Fibroblast of lung (primary cell): Measurements from ENCODE around the gene TMEM40. TPM values are rescaled to one million over a fixed set of nuclear protein-coding genes. Genes with fewer than 3 reads are reported as not detected.

ENCODE experiments used
- DNase-seq, 2 donors: peaks; one replicate each; pipeline versions ENCODE4 v3.0.0 to v3.0.0-alpha.2; 2010; ENCODE audit warnings: low read depth in 2 of 2
- H2AFZ ChIP-seq: 2 replicates; pipeline ENCODE4 v1.5.1; 2012; ENCODE audit warnings: low read length, control low read depth, inconsistent platforms
- H3K27ac ChIP-seq: 2 replicates; pipeline ENCODE4 v1.5.1; 2011; ENCODE audit warnings: low read length, control low read depth; ENCODE audit not compliant: insufficient read depth
- H3K27me3 ChIP-seq: 2 replicates; pipeline ENCODE4 v1.5.1; 2011; ENCODE audit warnings: mild to moderate bottlenecking, low read length; ENCODE audit not compliant: control insufficient read depth, insufficient read depth
- H3K36me3 ChIP-seq: 2 replicates; pipeline ENCODE4 v1.5.1; 2011; ENCODE audit warnings: low read length; ENCODE audit not compliant: control insufficient read depth, insufficient read depth
- H3K4me1 ChIP-seq: 2 replicates; pipeline ENCODE4 v1.5.1; 2011; ENCODE audit warnings: low read length; ENCODE audit not compliant: control insufficient read depth, insufficient read depth; ENCODE audit errors: extremely low read depth
- H3K4me2 ChIP-seq: 2 replicates; pipeline ENCODE4 v1.5.1; 2011; ENCODE audit warnings: low read length, control low read depth; ENCODE audit not compliant: insufficient read depth; ENCODE audit errors: extremely low read depth
- H3K4me3 ChIP-seq, 4 experiments: fragments of 200-600 bp in 1 of 4; sonication (generic) in 1 of 4; replicated peaks in 1 of 4; 2 replicates each; pipeline ENCODE4 v1.5.1; 2011 to 2016; ENCODE audit warnings: low read length in 4 of 4, low read depth in 3 of 4, mild to moderate bottlenecking in 3 of 4, control low read depth in 2 of 4, inconsistent platforms in 1 of 4, mixed read lengths in 1 of 4; ENCODE audit not compliant: insufficient read depth in 1 of 4; ENCODE audit errors: control extremely low read depth in 1 of 4
- H3K79me2 ChIP-seq: 2 replicates; pipeline ENCODE4 v1.5.1; 2012; ENCODE audit warnings: mild to moderate bottlenecking, low read length, inconsistent platforms; ENCODE audit not compliant: control insufficient read depth, insufficient read depth
- H3K9ac ChIP-seq: 2 replicates; pipeline ENCODE4 v1.5.1; 2011; ENCODE audit warnings: mild to moderate bottlenecking, low read length, control low read depth; ENCODE audit not compliant: insufficient read depth
- H3K9me3 ChIP-seq: 2 replicates; pipeline ENCODE4 v1.5.1; 2012; ENCODE audit warnings: low read depth, low read length; ENCODE audit not compliant: control insufficient read depth, insufficient read depth
- H4K20me1 ChIP-seq: 2 replicates; pipeline ENCODE4 v1.5.1; 2011; ENCODE audit warnings: low read length; ENCODE audit not compliant: control insufficient read depth, insufficient read depth; ENCODE audit errors: extremely low read depth
- CTCF ChIP-seq, 2 donors: IDR thresholded peaks in 1 of 2; conservative IDR thresholded peaks in 1 of 2; 1 replicate in 1 of 2; 2 replicates in 1 of 2; pipeline ENCODE4 v1.5.1; 2011 to 2012; ENCODE audit warnings: low read length in 2 of 2, control low read depth in 1 of 2, inconsistent platforms in 1 of 2, low read depth in 1 of 2, mild to moderate bottlenecking in 1 of 2
- EZH2 ChIP-seq: IDR thresholded peaks from 2 replicates; pipeline ENCODE4 v1.5.1; 2012; ENCODE audit warnings: low read length, control low read depth, mild to moderate bottlenecking; ENCODE audit errors: missing control alignments
- polyA plus RNA-seq, 2 donors: library from polyadenylated mRNA; depleted of rRNA in 1 of 2; stranded (reverse) in 1 of 2; unstranded in 1 of 2; fragments of >200 nt; gene quantifications; 2 replicates each; pipeline ENCODE4 v1.2.1, GENCODE V29; 2011 to 2012; ENCODE audit warnings: missing spikeins in 1 of 2
- total RNA-seq: library from RNA; depleted of rRNA; stranded (reverse); fragments of >200 nt; gene quantifications from 2 replicates; pipeline ENCODE4 v1.2.1, GENCODE V29; 2014

The TMEM40 gene
- total and polyA plus RNA-seq, 2 donors (not counting 1 experiment from before 2014, with no cell fraction given) = under 0.01 to 0.33 TPM

GRCh38 chr3:12719984-12720898 lies 38.8 kb downstream of the TMEM40 start:
- TF ChIP-seq CTCF (conservative IDR thresholded peaks at IDR 0.05 in 1 of 2, IDR thresholded peaks at IDR 0.05 in 1 of 2; ENCODE audit: low read depth in 1 of 2, low read length in 2 of 2) (peak; percentile 98 to 100), EZH2 (no peak)
- peak; percentile 77 to 93 for DNase-seq
- peak overlapping the region; percentile 81 for H3K4me2 ChIP-seq
- H3K4me1 ChIP-seq = no peaks in the 10 kb centered on the region
- no peaks in the 10 kb centered on the region for H4K20me1 ChIP-seq
- H3K9me3 ChIP-seq = no peaks in the 10 kb centered on the region
- H3K27ac ChIP-seq = no peak overlapping the region
- no peaks in the 10 kb centered on the region for H3K36me3 ChIP-seq
- no peak overlapping the region for H3K9ac ChIP-seq
- peaks cover 4% of the 10 kb centered on the region for H3K27me3 ChIP-seq
- peak overlapping the region; percentile 20 for H2AFZ ChIP-seq
- H3K79me2 ChIP-seq = no peaks in the 10 kb centered on the region
- peak overlapping the region; percentile 4 to 57 (median 30) for H3K4me3 ChIP-seq

GRCh38 chr3:12719541-12719940 lies 39.5 kb downstream of the TMEM40 start:
- Histone ChIP-seq H3K4me3 (peak overlapping the region in 3 of 4 experiments; percentile 4 to 57 (median 52)), H3K9me3 (no peaks in the 10 kb centered on the region), H3K4me2 (peak overlapping the region; percentile 81), H3K4me1 (no peaks in the 10 kb centered on the region), H3K27ac (no peak overlapping the region), H4K20me1 (no peaks in the 10 kb centered on the region), H3K27me3 (no peaks in the 10 kb centered on the region), H3K36me3 (no peaks in the 10 kb centered on the region), H3K9ac (no peak overlapping the region), H2AFZ (peak overlapping the region; percentile 68), H3K79me2 (no peaks in the 10 kb centered on the region)
- TF ChIP-seq CTCF (conservative IDR thresholded peaks at IDR 0.05 in 1 of 2, IDR thresholded peaks at IDR 0.05 in 1 of 2; ENCODE audit: low read depth in 1 of 2, low read length in 2 of 2) = no peak
- no peak for TF ChIP-seq EZH2
- DNase-seq = no peak

- H4K20me1 ChIP-seq = no peaks in the 10 kb centered on the region
- no peak overlapping the region for H3K9ac ChIP-seq
- no peak overlapping the region for H3K27ac ChIP-seq
- no peak overlapping the region for H3K4me3 ChIP-seq
- no peak overlapping the region for H3K4me2 ChIP-seq
- TF ChIP-seq EZH2 = no peak
- no peak for TF ChIP-seq CTCF (conservative IDR thresholded peaks at IDR 0.05 in 1 of 2, IDR thresholded peaks at IDR 0.05 in 1 of 2; ENCODE audit: low read depth in 1 of 2, low read length in 2 of 2)
- no peaks in the 10 kb centered on the region for H3K27me3 ChIP-seq
- DNase-seq = peak; percentile 63 to 67
- no peaks in the 10 kb centered on the region for H3K4me1 ChIP-seq
- no peaks in the 10 kb centered on the region for H3K36me3 ChIP-seq
- H2AFZ ChIP-seq = no peak overlapping the region
- H3K9me3 ChIP-seq = no peaks in the 10 kb centered on the region
- H3K79me2 ChIP-seq = no peaks in the 10 kb centered on the region
Observed at GRCh38 chr3:12716605-12717151, 42.4 kb downstream of the TMEM40 start.
